A549 (cell line): ENCODE results near the gene KCNF1. TPM values are rescaled to one million over a fixed set of nuclear protein-coding genes. Genes with fewer than 3 reads are reported as not detected.

Experiments used
- ATAC-seq, 2 experiments: fragments of 200-7000 bp in 1 of 2; fragments of >200 bp in 1 of 2; cut with Nextera tagmentation in 1 of 2; cut with Tn5 transposase in 1 of 2; 3 replicates each; pipeline versions ENCODE4 v1.8.0 to v1.9.1; 2018 to 2020; ENCODE audit warnings: mild to moderate bottlenecking in 1 of 2, moderate library complexity in 1 of 2
- CTCF ChIA-PET: fragments of 300-600 bp; sonication (Branson Sonifier 250); formaldehyde crosslinking; extraction: SDS; loops from one replicate; lab custom pipeline; 2021; ENCODE audit warnings: antibody characterized with exemption, inconsistent platforms; lab: Yijun Ruan, JAX
- POLR2A ChIA-PET: fragments of 350-600 bp; formaldehyde crosslinking; extraction: SDS; loops from one replicate; lab custom pipeline; 2021; ENCODE audit warnings: antibody characterized with exemption, inconsistent platforms; lab: Yijun Ruan, JAX
- DNase-seq, 2 experiments: peaks; one replicate each; pipeline versions ENCODE4 v3.0.0 to v3.0.0-alpha.2; 2011 to 2016; ENCODE audit warnings: low read depth in 1 of 2, low spot score in 1 of 2
- FAIRE-seq: peaks from 2 replicates; lab custom pipeline; 2011; peaks lifted over from hg19 to GRCh38; lab: Jason Lieb, UNC
- H3K27ac ChIP-seq, 2 experiments: fragments of >200 bp; sonication (Bioruptor Twin); formaldehyde crosslinking; 3 replicates each; pipeline ENCODE4 v1.5.1; 2016 to 2017
- H3K4me1 ChIP-seq: fragments of >200 bp; sonication (Bioruptor Twin); formaldehyde crosslinking; 3 replicates; pipeline ENCODE4 v1.6.1; 2016
- H3K4me2 ChIP-seq: fragments of >200 bp; sonication (Bioruptor Twin); formaldehyde crosslinking; 3 replicates; pipeline ENCODE4 v1.6.1; 2016
- H3K4me3 ChIP-seq: fragments of >200 bp; sonication (Bioruptor Twin); formaldehyde crosslinking; 3 replicates; pipeline ENCODE4 v1.5.1; 2016
- H3K9me3 ChIP-seq: fragments of >200 bp; sonication (Bioruptor Twin); formaldehyde crosslinking; 3 replicates; pipeline ENCODE4 v1.6.1; 2016
- CBX2 ChIP-seq: fragments of 200-600 bp; sonication (generic); IDR thresholded peaks from 2 replicates; pipeline ENCODE4 v1.6.1; 2016; ENCODE audit warnings: low read depth, mild to moderate bottlenecking, borderline replicate concordance
- EHF ChIP-seq: fragments of 250-450 bp; sonication (Bioruptor Pico); IDR thresholded peaks from 2 replicates; pipeline ENCODE4 v1.5.0; 2020; ENCODE audit warnings: mild to moderate bottlenecking
- EHMT2 ChIP-seq: fragments of 200-600 bp; sonication (generic); IDR thresholded peaks from 2 replicates; pipeline ENCODE4 v1.6.1; 2016; ENCODE audit warnings: antibody characterized with exemption, low read depth, mild to moderate bottlenecking, moderate library complexity
- EP300 ChIP-seq, 2 experiments: fragments of >200 bp; sonication (Bioruptor Twin); formaldehyde crosslinking; IDR thresholded peaks; 2 replicates in 1 of 2; 3 replicates in 1 of 2; pipeline ENCODE4 v1.6.1; 2016 to 2017
- ESRRA ChIP-seq: fragments of 150-350 bp; IDR thresholded peaks from 2 replicates; pipeline ENCODE4 v1.6.1; 2014; ENCODE audit warnings: mild to moderate bottlenecking, low read length, borderline replicate concordance
- FOSL2 ChIP-seq, 2 experiments: fragments of 450-650 bp in 1 of 2; fragments of >200 bp in 1 of 2; sonication (Bioruptor Twin) in 1 of 2; formaldehyde crosslinking; IDR thresholded peaks; 2 replicates each; pipeline versions ENCODE4 v1.5.0 to v1.6.1; 2016 to 2020; ENCODE audit warnings: mild to moderate bottlenecking in 1 of 2, moderate library complexity in 1 of 2
- GATA3 ChIP-seq: IDR thresholded peaks from 2 replicates; pipeline ENCODE4 v1.6.1; 2012; ENCODE audit warnings: borderline replicate concordance
- HEYL ChIP-seq: fragments of 250-450 bp; sonication (Bioruptor Pico); IDR thresholded peaks from 2 replicates; pipeline ENCODE4 v1.8.0; 2021; ENCODE audit warnings: mild to moderate bottlenecking, moderate library complexity
- HOXB13 ChIP-seq: fragments of 250-450 bp; sonication (Bioruptor Pico); IDR thresholded peaks from 2 replicates; pipeline ENCODE4 v1.5.0; 2020; ENCODE audit warnings: low read depth, mild to moderate bottlenecking, moderate library complexity
- JUN ChIP-seq, 2 experiments: fragments of >200 bp; sonication (Bioruptor Twin); formaldehyde crosslinking; IDR thresholded peaks; 2 replicates in 1 of 2; 3 replicates in 1 of 2; pipeline ENCODE4 v1.6.1; 2016 to 2017
- JUNB ChIP-seq: fragments of >200 bp; sonication (Bioruptor Twin); formaldehyde crosslinking; IDR thresholded peaks from 2 replicates; pipeline ENCODE4 v1.6.1; 2016
- KDM1A ChIP-seq: fragments of 200-600 bp; sonication (generic); IDR thresholded peaks from 2 replicates; pipeline ENCODE4 v1.6.1; 2016; ENCODE audit warnings: low read depth, mild to moderate bottlenecking
- MAZ ChIP-seq: fragments of 150-350 bp; IDR thresholded peaks from 2 replicates; pipeline ENCODE4 v1.6.1; 2014; ENCODE audit warnings: antibody characterized with exemption, low read depth, low read length, borderline replicate concordance
- MYC ChIP-seq: IDR thresholded peaks from 2 replicates; pipeline ENCODE4 v1.6.1; 2012; ENCODE audit warnings: mild to moderate bottlenecking, inconsistent platforms, low read length, improper control_type of control experiment, borderline replicate concordance
- NFE2L2 ChIP-seq: fragments of 150-350 bp; conservative IDR thresholded peaks from 2 replicates; pipeline ENCODE4 v1.6.1; 2014; ENCODE audit warnings: low read length
- NPAS2 ChIP-seq: fragments of 250-450 bp; sonication (Bioruptor Pico); IDR thresholded peaks from 2 replicates; pipeline ENCODE4 v1.8.0; 2022; ENCODE audit warnings: mild to moderate bottlenecking, moderate library complexity, borderline replicate concordance
- NR3C1 ChIP-seq: fragments of >200 bp; sonication (Bioruptor Twin); formaldehyde crosslinking; IDR thresholded peaks from 3 replicates; pipeline ENCODE4 v1.6.1; 2017
- PHF8 ChIP-seq: fragments of 200-600 bp; sonication (generic); IDR thresholded peaks from 2 replicates; pipeline ENCODE4 v1.6.1; 2016; ENCODE audit warnings: low read depth, mild to moderate bottlenecking, antibody characterized with exemption, moderate library complexity, borderline replicate concordance
- RAD21 ChIP-seq, 2 experiments: fragments of >200 bp in 1 of 2; sonication (Bioruptor Twin) in 1 of 2; formaldehyde crosslinking in 1 of 2; IDR thresholded peaks in 1 of 2; conservative IDR thresholded peaks in 1 of 2; 2 replicates in 1 of 2; 3 replicates in 1 of 2; pipeline ENCODE4 v1.6.1; 2012 to 2018; ENCODE audit warnings: inconsistent platforms in 1 of 2
- RARB ChIP-seq: fragments of 250-450 bp; sonication (Bioruptor Pico); IDR thresholded peaks from 2 replicates; pipeline ENCODE4 v1.8.0; 2021; ENCODE audit warnings: mild to moderate bottlenecking, moderate library complexity
- RCOR1 ChIP-seq: fragments of 150-350 bp; IDR thresholded peaks from 2 replicates; pipeline ENCODE4 v1.6.1; 2014; ENCODE audit warnings: antibody characterized with exemption, low read length, low read depth
- RFX5 ChIP-seq: fragments of 450-650 bp; IDR thresholded peaks from 2 replicates; pipeline ENCODE4 v1.7.1; 2014; ENCODE audit warnings: antibody characterized with exemption, mild to moderate bottlenecking, moderate library complexity
- RNF2 ChIP-seq: fragments of 200-600 bp; sonication (generic); IDR thresholded peaks from 2 replicates; pipeline ENCODE4 v1.6.1; 2016; ENCODE audit warnings: low read depth, mild to moderate bottlenecking, antibody characterized with exemption, moderate library complexity, borderline replicate concordance
- SREBF2 ChIP-seq: fragments of 450-650 bp; IDR thresholded peaks from 2 replicates; pipeline ENCODE4 v1.6.1; 2014; ENCODE audit warnings: mild to moderate bottlenecking, moderate library complexity
- TP53 ChIP-seq: fragments of 250-450 bp; sonication (Bioruptor Pico); IDR thresholded peaks from 2 replicates; pipeline ENCODE4 v1.5.0; 2021; ENCODE audit warnings: mild to moderate bottlenecking, moderate library complexity
- USF2 ChIP-seq: fragments of 450-650 bp; IDR thresholded peaks from 2 replicates; pipeline ENCODE4 v1.6.1; 2014; ENCODE audit warnings: antibody characterized with exemption
- ZC3H11A ChIP-seq: fragments of 450-650 bp; IDR thresholded peaks from 2 replicates; pipeline ENCODE4 v1.6.1; 2014; ENCODE audit warnings: antibody characterized with exemption, mild to moderate bottlenecking
- ZFP36 ChIP-seq: fragments of 450-650 bp; IDR thresholded peaks from 2 replicates; pipeline ENCODE4 v1.6.1; 2014; ENCODE audit warnings: borderline replicate concordance; ENCODE audit not compliant: partially characterized antibody
- ZSCAN20 ChIP-seq: fragments of 250-450 bp; sonication (Bioruptor Pico); IDR thresholded peaks from 2 replicates; pipeline ENCODE4 v1.8.0; 2022; ENCODE audit warnings: mild to moderate bottlenecking, moderate library complexity
- WGBS: methylation state at CpG from one replicate; pipeline ENCODE4 v1.1.6; 2017; ENCODE audit errors: missing lambda C conversion rate; 5-methylcytosine and 5-hydroxymethylcytosine counted together
- polyA plus RNA-seq, 4 experiments: library from polyadenylated mRNA; depleted of rRNA in 3 of 4; stranded (reverse); fragments of >200 nt; fragmentation: RNase III in 1 of 4; extraction: RNeasy Plus Mini Kit Qiagen cat#74134 plus additional on column Dnase treatment in 1 of 4; gene quantifications; 2 replicates in 3 of 4; 3 replicates in 1 of 4; pipeline ENCODE4 v1.2.3, GENCODE V29; 2011 to 2017
- TF ChIP-seq, protein P1 (sequence below): IDR thresholded peaks from 2 replicates; pipeline ENCODE4 v1.6.1; 2012
- TF ChIP-seq, protein P2 (sequence below): IDR thresholded peaks from 2 replicates; pipeline ENCODE4 v1.6.1; 2012
- TF ChIP-seq, protein P3 (sequence below): fragments of 150-350 bp; IDR thresholded peaks from 2 replicates; pipeline ENCODE4 v1.6.1; 2014; ENCODE audit warnings: low read depth, mild to moderate bottlenecking, low read length
- TF ChIP-seq, protein P4 (sequence below): IDR thresholded peaks from 2 replicates; pipeline ENCODE4 v1.6.1; 2012; ENCODE audit warnings: low read depth, borderline replicate concordance

Gene KCNF1
- polyA plus RNA-seq, 2 of the 4 experiments (the other 2 are of a cell fraction): 3.7 to 4.4 TPM

GRCh38 chr2:10873790-10874437 lies 37.8 kb upstream of the KCNF1 start (continued):
- TF ChIP-seq, protein P1, sequence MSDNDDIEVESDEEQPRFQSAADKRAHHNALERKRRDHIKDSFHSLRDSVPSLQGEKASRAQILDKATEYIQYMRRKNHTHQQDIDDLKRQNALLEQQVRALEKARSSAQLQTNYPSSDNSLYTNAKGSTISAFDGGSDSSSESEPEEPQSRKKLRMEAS: no peak
- TF ChIP-seq ZC3H11A: no peak
- no peak for TF ChIP-seq RNF2
- TF ChIP-seq ESRRA: no peak

GRCh38 chr2:10875126-10875525 lies 36.6 kb upstream of the KCNF1 start:
- H3K27ac ChIP-seq: no peak overlapping the region
- 72% methylated on average over 3 of the region's 3 CpGs for WGBS
- FAIRE-seq (no peak), DNase-seq (no peak), ATAC-seq (no peak)
- H3K4me2 ChIP-seq: no peak overlapping the region
- H3K9me3 ChIP-seq: peaks cover 6% of the 10 kb centered on the region; the same call in 1 of the 3 replicates
- H3K4me1 ChIP-seq: no peaks in the 10 kb centered on the region
- TF ChIP-seq NR3C1 (no peak), RNF2 (no peak), CBX2 (no peak), FOSL2 (IDR thresholded peaks at IDR 0.05) (no peak), FOSL2 (CRISPR knock-in tag; IDR thresholded peaks at IDR 0.05) (no peak), RARB (CRISPR knock-in tag) (no peak), JUN (IDR thresholded peaks at IDR 0.05) (no peak), SREBF2 (no peak), JUNB (no peak), MYC (no peak), MAZ (no peak), NFE2L2 (no peak), ZSCAN20 (CRISPR knock-in tag) (no peak), KDM1A (no peak), NPAS2 (no peak), RAD21 (conservative IDR thresholded peaks at IDR 0.05 in 1 of 2, IDR thresholded peaks at IDR 0.05 in 1 of 2) (no peak)
- TF ChIP-seq, protein P1: no peak
- TF ChIP-seq, protein P2, sequence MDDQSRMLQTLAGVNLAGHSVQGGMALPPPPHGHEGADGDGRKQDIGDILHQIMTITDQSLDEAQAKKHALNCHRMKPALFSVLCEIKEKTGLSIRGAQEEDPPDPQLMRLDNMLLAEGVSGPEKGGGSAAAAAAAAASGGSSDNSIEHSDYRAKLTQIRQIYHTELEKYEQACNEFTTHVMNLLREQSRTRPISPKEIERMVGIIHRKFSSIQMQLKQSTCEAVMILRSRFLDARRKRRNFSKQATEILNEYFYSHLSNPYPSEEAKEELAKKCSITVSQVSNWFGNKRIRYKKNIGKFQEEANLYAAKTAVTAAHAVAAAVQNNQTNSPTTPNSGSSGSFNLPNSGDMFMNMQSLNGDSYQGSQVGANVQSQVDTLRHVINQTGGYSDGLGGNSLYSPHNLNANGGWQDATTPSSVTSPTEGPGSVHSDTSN: no peak
- no peak overlapping the region for H3K4me3 ChIP-seq
- ChIA-PET CTCF (interaction anchor here (0.8 to 2.7 kb wide), 10 partner anchors 11 to 257 kb away, joined by 3 to 7 read pairs (median 3); partner anchors contain the start of gene KCNF1), POLR2A (no interaction called here)

DNA sequence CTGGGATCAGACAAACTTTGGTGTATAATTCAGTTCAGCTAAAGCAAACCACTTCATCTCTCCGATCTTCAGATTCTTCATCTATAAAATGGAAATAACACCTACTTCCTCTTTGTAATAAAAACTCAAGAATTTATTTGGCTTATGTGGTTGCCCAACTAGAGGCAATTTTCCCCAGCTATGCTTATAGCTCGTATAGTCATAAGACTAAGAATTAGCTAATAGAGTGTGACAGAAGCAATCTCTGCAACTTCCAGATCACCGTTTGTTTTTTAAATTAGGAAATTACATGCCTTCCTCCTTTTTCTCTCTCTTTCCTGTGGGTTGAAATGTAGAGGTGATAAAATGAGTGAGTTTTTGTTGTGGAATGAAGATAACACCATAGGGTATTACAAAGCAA lies 35.3 kb upstream of the KCNF1 start:
- no peak overlapping the region for H3K4me3 ChIP-seq
- DNase-seq (no peak), FAIRE-seq (no peak), ATAC-seq (no peak)
- POLR2A ChIA-PET: interaction anchor here (0.6 kb wide), 1 partner anchor 997 kb away, joined by 5 read pairs; no protein-coding TSS in a partner anchor
- peaks cover 6% of the 10 kb centered on the region; the same call in 1 of the 3 replicates for H3K9me3 ChIP-seq
- no peaks in the 10 kb centered on the region for H3K4me1 ChIP-seq
- H3K27ac ChIP-seq: no peak overlapping the region
- CTCF ChIA-PET: interaction anchor here (1.0 to 2.7 kb wide), 8 partner anchors 11 to 62 kb away, joined by 3 to 10 read pairs (median 4); partner anchors contain the start of gene KCNF1
- 87% methylated on average over 3 of the region's 3 CpGs for WGBS
- no peak overlapping the region for H3K4me2 ChIP-seq
- TF ChIP-seq ESRRA (no peak), MAZ (no peak), RCOR1 (no peak), GATA3 (no peak), HEYL (CRISPR knock-in tag) (no peak), NR3C1 (no peak), RFX5 (no peak), HOXB13 (CRISPR knock-in tag) (no peak), PHF8 (no peak), ZFP36 (no peak), USF2 (no peak), EP300 (IDR thresholded peaks at IDR 0.05) (no peak), RAD21 (conservative IDR thresholded peaks at IDR 0.05 in 1 of 2, IDR thresholded peaks at IDR 0.05 in 1 of 2) (no peak), TP53 (CRISPR knock-in tag) (no peak), EHF (CRISPR knock-in tag) (no peak), EHMT2 (no peak)
- TF ChIP-seq, protein P3, sequence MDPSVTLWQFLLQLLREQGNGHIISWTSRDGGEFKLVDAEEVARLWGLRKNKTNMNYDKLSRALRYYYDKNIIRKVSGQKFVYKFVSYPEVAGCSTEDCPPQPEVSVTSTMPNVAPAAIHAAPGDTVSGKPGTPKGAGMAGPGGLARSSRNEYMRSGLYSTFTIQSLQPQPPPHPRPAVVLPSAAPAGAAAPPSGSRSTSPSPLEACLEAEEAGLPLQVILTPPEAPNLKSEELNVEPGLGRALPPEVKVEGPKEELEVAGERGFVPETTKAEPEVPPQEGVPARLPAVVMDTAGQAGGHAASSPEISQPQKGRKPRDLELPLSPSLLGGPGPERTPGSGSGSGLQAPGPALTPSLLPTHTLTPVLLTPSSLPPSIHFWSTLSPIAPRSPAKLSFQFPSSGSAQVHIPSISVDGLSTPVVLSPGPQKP: no peak
- TF ChIP-seq, protein P4, sequence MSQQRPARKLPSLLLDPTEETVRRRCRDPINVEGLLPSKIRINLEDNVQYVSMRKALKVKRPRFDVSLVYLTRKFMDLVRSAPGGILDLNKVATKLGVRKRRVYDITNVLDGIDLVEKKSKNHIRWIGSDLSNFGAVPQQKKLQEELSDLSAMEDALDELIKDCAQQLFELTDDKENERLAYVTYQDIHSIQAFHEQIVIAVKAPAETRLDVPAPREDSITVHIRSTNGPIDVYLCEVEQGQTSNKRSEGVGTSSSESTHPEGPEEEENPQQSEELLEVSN: no peak
